Upper lobe of left lung (tissue), 6 donors: ENCODE data around the gene FRMPD2. TPM values are rescaled to one million over a fixed set of nuclear protein-coding genes. Genes with fewer than 3 reads are reported as not detected.

Experiments used
- ATAC-seq, 2 donors: fragments of 200-7000 bp; cut with Tn5 transposase; one replicate each; pipeline ENCODE4 v1.9.1; 2022; ENCODE audit warnings: mild to moderate bottlenecking in 2 of 2, moderate library complexity in 2 of 2; ENCODE audit not compliant: low FRiP score in 2 of 2
- DNase-seq, 2 donors: peaks; one replicate each; pipeline ENCODE4 v3.0.0-alpha.2; 2019 to 2020
- H3K27ac ChIP-seq, 4 donors: fragments of 200-600 bp; sonication (generic); one replicate each; pipeline ENCODE4 v1.5.1; 2016 to 2019
- H3K27me3 ChIP-seq, 4 donors: fragments of 200-600 bp; sonication (generic); one replicate each; pipeline ENCODE4 v1.5.1; 2017 to 2019
- H3K36me3 ChIP-seq, 4 donors: fragments of 200-600 bp; sonication (generic); one replicate each; pipeline ENCODE4 v1.5.1; 2016 to 2019
- H3K4me1 ChIP-seq, 4 donors: fragments of 200-600 bp; sonication (generic); one replicate each; pipeline ENCODE4 v1.5.1; 2018 to 2019
- H3K4me3 ChIP-seq, 4 donors: fragments of 200-600 bp; sonication (generic); one replicate each; pipeline ENCODE4 v1.5.1; 2017 to 2019; ENCODE audit warnings: mild to moderate bottlenecking in 2 of 4, moderate library complexity in 1 of 4
- H3K9me3 ChIP-seq, 4 donors: fragments of 200-600 bp; sonication (generic); one replicate each; pipeline ENCODE4 v1.5.1; 2018 to 2019
- CTCF ChIP-seq, 6 experiments: fragments of 450-650 bp in 4 of 6; fragments of 200-600 bp in 2 of 6; sonication (generic) in 2 of 6; IDR thresholded peaks; one replicate each; pipeline ENCODE4 v1.5.1; 2016 to 2019; ENCODE audit warnings: antibody characterized with exemption in 6 of 6
- EP300 ChIP-seq, 4 donors: sonication (generic); formaldehyde crosslinking; IDR thresholded peaks; one replicate each; pipeline ENCODE4 v1.5.1; 2017; ENCODE audit warnings: antibody characterized with exemption in 4 of 4, control low read depth in 2 of 4
- POLR2A ChIP-seq, 4 donors: fragments of 450-650 bp; IDR thresholded peaks; one replicate each; pipeline ENCODE4 v1.5.1; 2016 to 2017; ENCODE audit warnings: antibody characterized with exemption in 4 of 4, mild to moderate bottlenecking in 2 of 4
- POLR2AphosphoS5 ChIP-seq, 2 donors: sonication (generic); formaldehyde crosslinking; IDR thresholded peaks; one replicate each; pipeline ENCODE4 v1.5.1; 2017; ENCODE audit warnings: antibody characterized with exemption in 2 of 2
- WGBS, 2 donors: methylation state at CpG; one replicate each; pipeline ENCODE4 v1.1.5; 2017 to 2018; 5-methylcytosine and 5-hydroxymethylcytosine counted together
- total RNA-seq, 6 donors: library from RNA; depleted of rRNA in 4 of 6; stranded (reverse); fragments of >200 nt in 4 of 6; gene quantifications; one replicate each; pipeline versions ENCODE4 v1.1.0 to v1.2.1, GENCODE V29; 2016 to 2021
- donor health status: DM: no; HTN: no; CAD: no; lungs with moderate emphysema.
- donor health status: DM: no; HTN: yes; CAD: no; lungs with severe emphysema.

FRMPD2 gene
- total RNA-seq, 6 donors from 2014 or later = 0.23 to 38.6 (median 5.6) TPM

GRCh38 chr10:48309711-48310226 is 35.3 kb upstream of the FRMPD2 start:
- no peak overlapping the region for H3K4me3 ChIP-seq
- WGBS, 2 donors = 65 to 70% methylated on average over 2 of the region's 2 CpGs
- TF ChIP-seq EP300 (IDR thresholded peaks at IDR 0.05) = no peak
- TF ChIP-seq CTCF (IDR thresholded peaks at IDR 0.05) = peak in 1 of 6 experiments; percentile 9
- H3K27ac ChIP-seq = no peak overlapping the region
- DNase-seq (no peak), ATAC-seq (no peak)
- no peaks in the 10 kb centered on the region for H3K9me3 ChIP-seq
- peaks cover 13 to 26% (median 20%) of the 10 kb centered on the region in 4 donors for H3K4me1 ChIP-seq
- no peaks in the 10 kb centered on the region for H3K27me3 ChIP-seq
- no peaks in the 10 kb centered on the region for H3K36me3 ChIP-seq

- no peaks in the 10 kb centered on the region for H3K9me3 ChIP-seq
These were observed 33.2 kb upstream of the FRMPD2 start for GRCh38 chr10:48307711-48308018.

GRCh38 chr10:48306870-48307710 is 32.6 kb upstream of the FRMPD2 start:
- WGBS, 2 donors = 1% methylated on average over 39 to 48 of the region's 70 CpGs
- Histone ChIP-seq H3K27me3 (no peaks in the 10 kb centered on the region), H3K4me3 (peak overlapping the region; percentile 60 to 96 (median 86)), H3K27ac (peak overlapping the region; percentile 93 to 97 (median 96)), H3K4me1 (peaks cover 13 to 25% (median 19%) of the 10 kb centered on the region in 4 donors), H3K36me3 (no peaks in the 10 kb centered on the region), H3K9me3 (no peaks in the 10 kb centered on the region)
- ATAC-seq (peak; percentile 13 to 90), DNase-seq (peak; percentile 56 to 96)
- TF ChIP-seq POLR2A (IDR thresholded peaks at IDR 0.05) = no peak
- TF ChIP-seq EP300 (IDR thresholded peaks at IDR 0.05) = no peak
- no peak for TF ChIP-seq POLR2AphosphoS5 (IDR thresholded peaks at IDR 0.05)
- TF ChIP-seq CTCF (IDR thresholded peaks at IDR 0.05) = no peak

More at GRCh38 chr10:48307711-48308018, 33.2 kb upstream of the FRMPD2 start:
- ATAC-seq = no peak
- H3K4me3 ChIP-seq = peak overlapping the region in 3 of 4 donors; percentile 81 to 96 (median 92)
- no peaks in the 10 kb centered on the region for H3K36me3 ChIP-seq
- H3K27ac ChIP-seq = peak overlapping the region in 3 of 4 donors; percentile 93 to 97 (median 97)
- 13 to 23% methylated on average over 3 of the region's 3 CpGs for WGBS, 2 donors
- no peaks in the 10 kb centered on the region for H3K27me3 ChIP-seq
- DNase-seq = no peak
- no peak for TF ChIP-seq EP300 (IDR thresholded peaks at IDR 0.05)
- no peak for TF ChIP-seq CTCF (IDR thresholded peaks at IDR 0.05)
- TF ChIP-seq POLR2AphosphoS5 (IDR thresholded peaks at IDR 0.05) = no peak
- no peak for TF ChIP-seq POLR2A (IDR thresholded peaks at IDR 0.05)
- H3K4me1 ChIP-seq = peaks cover 13 to 25% (median 19%) of the 10 kb centered on the region in 4 donors

- H3K36me3 ChIP-seq = no peaks in the 10 kb centered on the region
- WGBS, 2 donors = 6 to 37% methylated on average over 3 to 12 of the region's 86 CpGs
- TF ChIP-seq EP300 (IDR thresholded peaks at IDR 0.05) (no peak), POLR2AphosphoS5 (IDR thresholded peaks at IDR 0.05) (peak; percentile 79 to 93), POLR2A (IDR thresholded peaks at IDR 0.05) (peak in 3 of 4 donors; percentile 93 to 98 (median 94)), CTCF (IDR thresholded peaks at IDR 0.05) (peak in 1 of 6 experiments; percentile 17)
- ATAC-seq (peak; percentile 97 to 98), DNase-seq (peak; percentile 95 to 99)
- peaks cover 13 to 25% (median 19%) of the 10 kb centered on the region in 4 donors for H3K4me1 ChIP-seq
- no peaks in the 10 kb centered on the region for H3K9me3 ChIP-seq
- H3K4me3 ChIP-seq = peak within 1 kb of the TSS; percentile 60 to 96 (median 86)
- H3K27ac ChIP-seq = peak within 1 kb of the TSS; percentile 93 to 97 (median 96)
- no peaks in the 10 kb centered on the region for H3K27me3 ChIP-seq
These were observed 31.9 kb upstream of the FRMPD2 start, which contains the start of gene MAPK8 for GRCh38 chr10:48306265-48306869. TSS of gene MAPK8 (plus strand) at chr10:48306677. CDS start at chr10:48401661, 94,984 bp downstream.
